GM21423 (cell line): ENCODE measurements around the gene HACE1.
"Not testable (repeated sequence)": the region's sequence is repeated elsewhere in the genome, so short reads cannot be mapped to it uniquely, and the experiment has no call there.

Source experiments
- ATAC-seq: cut with Tn5 transposase; IDR thresholded peaks from one replicate; pipeline ENCODE4 v1.9.1; 2021; ENCODE audit warnings: mild to moderate bottlenecking, moderate library complexity; ENCODE audit not compliant: unreplicated experiment

Gene HACE1

DNA sequence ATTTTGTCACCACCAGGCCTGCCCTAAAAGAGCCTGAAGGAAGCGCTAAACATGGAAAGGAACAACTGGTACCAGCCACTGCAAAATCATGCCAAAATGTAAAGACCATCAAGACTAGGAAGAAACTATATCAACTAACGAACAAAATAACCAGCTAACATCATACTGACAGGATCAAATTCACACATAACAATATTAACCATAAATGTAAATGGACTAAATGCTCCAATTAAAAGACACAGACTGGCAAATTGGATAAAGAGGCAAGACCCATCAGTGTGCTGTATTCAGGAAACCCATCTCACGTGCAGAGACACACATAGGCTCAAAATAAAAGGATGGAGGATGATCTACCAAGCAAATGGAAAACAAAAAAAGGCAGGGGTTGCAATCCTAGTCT, 120.6 kb downstream of the HACE1 start:
- ATAC-seq = not testable (repeated sequence)

DNA sequence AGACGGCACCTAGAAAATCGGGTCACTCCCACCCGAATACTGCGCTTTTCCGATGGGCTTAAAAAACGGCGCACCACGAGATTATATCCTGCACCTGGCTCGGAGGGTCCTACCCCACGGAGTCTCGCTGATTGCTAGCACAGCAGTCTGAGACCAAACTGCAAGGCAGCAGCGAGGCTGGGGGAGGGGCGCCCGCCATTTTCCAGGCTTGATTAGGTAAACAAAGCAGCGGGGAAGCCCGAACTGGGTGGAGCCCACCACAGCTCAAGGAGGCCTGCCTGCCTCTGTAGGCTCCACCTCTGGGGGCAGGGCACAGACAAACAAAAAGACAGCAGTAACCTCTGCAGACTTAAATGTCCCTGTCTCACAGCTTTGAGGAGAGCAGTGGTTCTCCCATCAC, 122.2 kb downstream of the HACE1 start:
- ATAC-seq = not testable (repeated sequence)

DNA sequence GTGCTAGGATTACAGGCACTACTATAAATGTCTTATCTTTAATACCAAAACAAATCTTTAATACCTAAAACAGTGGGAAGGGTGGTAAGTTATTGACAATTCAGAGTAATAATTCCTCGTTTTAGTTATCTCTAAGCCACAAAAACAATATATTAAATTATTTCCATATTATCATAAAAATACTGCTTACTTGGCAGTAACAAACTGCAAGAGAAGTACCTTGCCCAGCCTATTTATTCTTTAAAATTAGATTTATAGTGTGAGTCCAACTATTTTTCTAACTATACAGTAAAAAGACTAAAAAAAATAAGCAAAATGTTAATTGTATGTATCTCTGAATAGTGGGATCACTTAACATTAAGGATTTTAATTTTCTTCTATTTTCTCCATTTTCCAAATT, 123.2 kb downstream of the HACE1 start:
- no peak for ATAC-seq

DNA sequence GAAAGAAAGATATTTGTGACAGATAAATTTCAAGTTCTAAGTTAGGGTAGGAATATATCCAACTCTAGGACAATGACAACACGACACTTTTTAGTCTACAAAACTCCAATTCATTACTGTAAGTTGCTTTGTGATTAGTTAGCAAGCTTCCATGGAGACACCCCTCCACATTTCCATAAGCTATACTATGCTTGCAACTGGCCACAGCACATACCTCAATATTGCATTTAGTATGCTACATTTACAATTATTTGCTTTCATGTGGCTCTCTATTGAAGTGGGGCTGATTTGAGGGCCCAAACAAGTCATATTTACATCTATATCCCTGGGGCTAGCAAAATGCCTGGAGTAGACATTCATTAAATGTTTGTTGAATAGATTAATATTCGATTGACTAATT, 129.3 kb downstream of the HACE1 start:
- ATAC-seq = no peak

DNA sequence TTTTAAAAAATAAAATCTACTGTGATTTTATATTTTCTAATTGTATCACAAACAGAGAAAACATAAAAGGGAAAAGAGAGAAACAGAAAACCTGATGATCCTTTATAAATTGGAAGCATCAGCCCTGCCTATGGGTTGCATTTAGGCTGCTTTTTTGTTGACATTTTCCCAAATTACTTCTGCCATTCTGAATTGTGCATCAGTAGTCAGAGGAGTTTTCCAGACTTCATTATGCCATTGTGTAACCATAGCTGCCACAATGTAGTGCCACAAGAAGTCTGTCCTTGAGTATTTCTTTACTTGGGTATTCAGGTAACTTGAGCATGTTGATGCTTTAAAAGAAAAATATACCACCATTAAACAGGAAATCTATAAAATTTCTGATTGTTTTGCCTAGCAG, 130.3 kb downstream of the HACE1 start:
- no peak for ATAC-seq

DNA sequence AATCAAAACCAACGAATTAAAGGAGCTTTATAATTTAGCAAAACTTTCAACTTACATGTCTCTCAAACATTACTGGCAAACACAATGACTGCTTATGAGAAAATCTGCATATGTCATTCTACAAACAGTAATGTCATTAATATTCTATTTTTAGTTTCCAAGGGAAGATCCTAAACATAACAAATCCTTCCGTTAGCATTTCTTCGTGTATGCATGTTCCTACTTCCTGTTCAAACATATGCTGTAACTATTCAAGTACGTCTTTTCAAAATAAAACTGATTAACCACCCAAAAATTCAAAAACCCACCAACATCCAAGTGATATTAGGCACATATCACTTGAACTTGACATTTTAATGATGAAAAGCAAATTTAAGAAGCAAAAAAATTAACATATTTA, 131.3 kb downstream of the HACE1 start:
- ATAC-seq = no peak

DNA sequence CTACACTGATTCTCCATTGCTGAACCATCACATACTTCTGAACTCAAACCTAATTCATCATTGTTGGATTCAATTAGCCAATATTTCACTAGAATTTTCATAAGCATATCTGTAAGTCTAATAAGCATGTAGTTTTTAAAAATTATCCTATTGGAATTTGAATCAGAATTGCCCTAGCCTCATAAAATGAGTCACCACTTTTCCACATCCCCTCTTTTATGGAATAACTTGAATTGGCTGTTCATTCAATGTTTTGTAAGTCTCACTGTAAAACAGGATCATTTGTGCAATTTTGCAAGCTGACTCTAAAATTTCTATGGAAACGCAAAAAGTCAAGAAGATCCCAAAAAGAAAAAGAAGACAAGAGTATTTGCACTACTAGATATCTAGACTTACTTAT, 141.0 kb downstream of the HACE1 start:
- no peak for ATAC-seq

DNA sequence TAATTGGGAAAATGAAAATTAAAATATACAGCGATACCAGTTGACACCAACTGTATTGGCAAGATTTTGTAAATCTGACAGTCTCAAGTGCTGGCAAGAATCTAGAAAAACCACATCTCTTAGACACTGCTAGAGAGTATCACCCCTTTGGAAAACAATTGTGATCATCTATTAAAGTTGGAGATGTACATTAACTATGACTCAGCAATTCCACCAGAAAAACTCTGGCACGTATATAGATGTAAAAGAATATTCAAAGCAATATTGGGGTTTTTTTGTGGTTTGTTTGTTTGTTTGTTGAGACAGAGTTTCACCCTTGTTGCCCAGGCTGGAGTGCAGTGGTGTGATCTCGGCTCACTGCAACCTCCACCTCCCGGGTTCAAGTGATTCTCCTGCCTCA, 142.9 kb downstream of the HACE1 start:
- ATAC-seq = no peak

DNA sequence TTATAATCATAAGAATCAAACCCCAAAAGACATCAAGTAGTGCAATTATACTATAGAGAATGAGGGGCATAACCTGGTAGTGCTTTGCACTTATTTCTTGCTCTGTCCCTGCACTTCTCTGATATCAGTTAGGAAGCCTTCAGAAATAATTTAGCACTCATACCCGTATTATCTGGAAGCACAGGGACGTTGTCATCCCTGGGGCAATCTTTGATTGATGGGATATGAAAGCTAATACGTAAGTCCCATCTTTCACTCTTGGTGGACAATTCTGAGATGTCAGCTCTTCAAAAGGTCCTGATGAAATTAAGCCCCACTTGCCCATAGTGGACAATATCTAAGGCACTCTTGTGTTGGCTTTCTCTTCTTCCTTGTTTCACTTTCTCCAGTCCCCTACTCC, 144.9 kb downstream of the HACE1 start:
- ATAC-seq = no peak

DNA sequence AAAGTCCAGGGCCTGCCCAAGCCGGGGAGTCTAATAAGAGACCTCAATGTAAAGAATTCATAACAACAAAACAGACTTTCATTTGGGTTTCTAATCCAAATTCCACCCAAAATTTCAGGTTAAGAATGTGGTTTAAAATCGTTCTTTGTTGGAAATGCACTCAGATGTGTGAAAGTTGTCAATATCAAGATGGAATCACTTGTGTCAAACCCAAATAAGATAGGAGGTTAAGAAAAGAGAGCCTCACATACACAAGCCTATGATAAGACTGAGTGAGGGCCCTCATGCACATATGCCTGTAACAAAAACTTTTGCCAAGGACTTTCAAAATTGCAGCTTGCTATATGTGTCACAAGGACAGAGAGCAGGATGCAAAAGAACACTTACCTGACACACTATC, 145.7 kb downstream of the HACE1 start:
- ATAC-seq = no peak

DNA sequence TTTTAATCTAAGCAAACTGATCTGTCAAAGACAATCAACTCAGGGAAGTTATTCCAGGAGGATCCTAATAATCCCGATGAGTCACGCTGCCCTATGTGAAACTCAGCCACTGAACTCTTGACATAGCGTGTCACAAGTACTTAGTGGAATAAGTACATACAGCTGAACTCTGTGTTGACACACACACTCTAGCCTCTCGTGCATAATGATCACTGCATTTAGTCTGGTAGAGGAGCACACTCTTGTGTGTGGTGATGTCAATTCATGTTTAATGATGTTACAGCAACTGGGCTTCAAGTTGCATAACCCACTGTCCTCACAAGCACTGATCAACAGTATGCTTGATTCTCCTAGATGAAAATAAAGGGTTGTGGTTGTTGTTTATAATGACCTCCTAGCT, 148.3 kb downstream of the HACE1 start:
- no peak for ATAC-seq

DNA sequence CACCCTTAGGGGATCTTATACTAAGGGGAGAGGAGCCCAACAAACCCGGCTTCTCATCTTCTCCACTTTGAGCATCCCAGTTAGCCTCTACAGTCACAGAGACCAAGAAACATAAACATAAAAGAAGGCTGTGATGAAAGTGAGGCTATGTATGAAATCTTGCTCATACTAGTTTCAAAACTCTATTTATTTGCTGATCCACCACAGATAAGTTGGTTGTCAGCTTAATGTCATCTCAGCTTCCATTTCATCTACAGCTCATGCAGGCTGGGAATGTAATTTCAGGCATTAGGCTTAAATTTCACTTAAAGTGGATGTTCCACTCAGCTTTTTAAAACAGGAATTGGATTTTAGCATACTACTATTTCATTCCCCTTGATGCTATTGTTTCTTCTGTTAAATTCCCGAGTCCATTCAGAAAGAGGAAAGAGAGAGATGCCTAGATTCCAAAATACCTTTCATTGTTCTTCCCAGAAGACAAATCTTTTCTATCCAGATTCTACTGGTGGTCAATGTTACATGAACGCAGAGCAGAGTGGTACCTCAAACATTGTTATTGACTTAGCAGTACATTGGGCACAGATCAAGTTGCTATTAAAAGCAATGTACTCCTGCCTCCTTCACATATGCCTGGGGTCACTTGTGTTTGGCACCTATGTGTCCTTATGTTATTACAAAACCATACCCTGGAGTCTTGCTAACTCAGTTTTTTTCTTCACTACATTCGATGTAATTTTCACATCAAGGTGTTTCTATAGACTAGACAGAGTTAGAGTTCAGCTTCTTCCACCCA, 149.0 kb downstream of the HACE1 start:
- no peak for ATAC-seq

DNA sequence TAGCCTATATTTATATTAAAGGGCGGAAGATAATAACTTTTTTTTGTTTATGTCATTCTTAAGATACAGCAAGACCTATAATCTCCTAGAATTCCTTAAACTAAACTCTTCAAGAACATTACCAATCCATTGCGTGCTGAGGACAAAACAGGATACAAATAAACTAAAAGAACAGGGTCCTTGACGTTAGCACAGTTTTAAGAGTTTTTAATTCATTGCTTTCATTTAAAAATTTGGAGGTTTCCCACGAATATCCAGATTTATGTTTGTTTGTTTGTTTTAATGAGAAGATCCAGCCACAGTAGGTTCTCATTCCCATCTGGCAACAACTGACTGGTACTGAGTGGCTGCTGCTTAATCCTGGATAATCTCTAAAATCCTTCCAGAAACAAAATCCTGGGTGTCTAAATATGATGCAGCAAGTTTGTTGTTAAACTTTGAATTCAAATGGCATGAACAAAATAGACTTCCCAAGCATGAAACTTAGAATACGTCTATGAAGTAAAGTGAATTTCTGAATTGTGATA, 153.7 kb downstream of the HACE1 start:
- no peak for ATAC-seq

DNA sequence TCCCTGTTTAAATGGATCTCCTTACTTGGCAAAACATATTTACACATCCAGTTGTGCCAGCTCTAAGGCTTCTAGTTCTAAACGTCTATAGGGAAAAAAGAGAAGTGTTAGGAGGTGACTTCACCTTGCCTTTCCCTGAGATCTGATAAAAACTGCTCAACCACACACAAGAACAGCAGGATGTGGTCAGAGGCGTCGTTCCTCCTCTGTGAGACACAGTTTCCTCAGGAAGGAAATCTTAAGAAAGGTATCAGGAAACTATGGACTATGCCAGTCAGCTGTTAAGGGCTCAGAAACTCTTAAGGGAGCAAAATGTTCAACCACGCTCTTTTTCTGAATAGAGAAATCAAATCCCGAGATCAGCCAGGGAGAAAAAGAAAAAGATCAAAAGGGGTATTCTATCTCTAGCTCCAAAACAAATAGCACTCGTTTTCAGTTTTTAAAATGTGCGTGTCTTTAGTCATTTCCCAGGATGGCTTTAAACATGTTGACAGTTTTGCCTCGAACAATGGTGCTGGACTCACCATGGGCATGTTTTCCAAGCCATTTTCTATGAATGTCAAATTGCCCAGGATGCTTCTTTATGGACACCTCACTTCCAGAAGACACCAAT, 154.5 kb downstream of the HACE1 start:
- peak; percentile 55 for ATAC-seq

DNA sequence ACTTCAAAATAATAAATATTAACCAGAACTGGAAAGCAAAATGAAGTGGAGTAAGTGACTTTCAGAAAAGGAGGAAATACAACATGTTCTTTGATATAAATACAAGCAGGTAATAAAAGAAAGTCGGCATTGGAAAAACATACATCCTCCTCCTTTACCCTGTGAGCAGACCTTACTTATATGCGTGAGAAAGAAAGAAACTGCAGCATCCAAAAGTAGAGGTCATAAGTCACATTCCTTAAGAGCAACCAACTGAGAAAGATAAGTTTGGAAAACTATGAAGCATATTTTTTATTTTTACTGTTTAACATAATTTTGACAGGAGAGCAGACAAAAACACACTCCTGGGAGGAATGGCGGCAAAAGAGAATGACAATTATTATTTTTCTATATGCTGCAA, 155.5 kb downstream of the HACE1 start:
- ATAC-seq = no peak

DNA sequence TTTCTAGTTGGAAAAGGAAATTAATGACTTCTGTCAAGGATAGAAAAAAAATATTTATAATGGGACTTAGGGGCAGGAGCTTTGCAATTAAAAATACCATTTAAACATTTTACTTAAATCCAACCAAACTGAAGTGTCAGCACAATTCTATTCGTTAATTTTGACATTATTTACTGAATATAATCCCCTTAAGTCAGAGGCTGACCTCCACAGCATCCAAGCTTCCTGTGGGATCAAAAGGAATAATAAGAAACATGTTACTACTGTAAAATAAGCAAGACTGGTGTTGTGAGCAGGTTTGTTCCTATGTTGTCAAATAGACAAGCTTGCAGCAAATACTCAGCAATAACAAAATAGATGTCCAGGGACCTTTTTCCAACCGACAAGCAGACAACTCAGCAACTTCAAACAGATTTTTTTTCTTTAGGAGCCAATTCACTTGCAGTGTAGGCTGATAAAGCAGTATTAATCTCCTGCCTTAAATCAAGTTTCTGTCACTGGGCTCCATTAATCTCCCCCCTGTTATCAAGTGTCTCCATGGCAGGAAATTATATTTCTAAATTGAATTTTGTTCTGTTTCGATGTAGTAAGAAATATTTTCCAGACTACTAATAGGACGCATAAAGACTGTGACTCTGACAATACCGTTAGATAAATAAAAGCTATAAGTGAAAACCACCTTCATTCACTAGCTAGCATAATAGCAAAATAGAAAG, 157.4 kb downstream of the HACE1 start:
- no peak for ATAC-seq

DNA sequence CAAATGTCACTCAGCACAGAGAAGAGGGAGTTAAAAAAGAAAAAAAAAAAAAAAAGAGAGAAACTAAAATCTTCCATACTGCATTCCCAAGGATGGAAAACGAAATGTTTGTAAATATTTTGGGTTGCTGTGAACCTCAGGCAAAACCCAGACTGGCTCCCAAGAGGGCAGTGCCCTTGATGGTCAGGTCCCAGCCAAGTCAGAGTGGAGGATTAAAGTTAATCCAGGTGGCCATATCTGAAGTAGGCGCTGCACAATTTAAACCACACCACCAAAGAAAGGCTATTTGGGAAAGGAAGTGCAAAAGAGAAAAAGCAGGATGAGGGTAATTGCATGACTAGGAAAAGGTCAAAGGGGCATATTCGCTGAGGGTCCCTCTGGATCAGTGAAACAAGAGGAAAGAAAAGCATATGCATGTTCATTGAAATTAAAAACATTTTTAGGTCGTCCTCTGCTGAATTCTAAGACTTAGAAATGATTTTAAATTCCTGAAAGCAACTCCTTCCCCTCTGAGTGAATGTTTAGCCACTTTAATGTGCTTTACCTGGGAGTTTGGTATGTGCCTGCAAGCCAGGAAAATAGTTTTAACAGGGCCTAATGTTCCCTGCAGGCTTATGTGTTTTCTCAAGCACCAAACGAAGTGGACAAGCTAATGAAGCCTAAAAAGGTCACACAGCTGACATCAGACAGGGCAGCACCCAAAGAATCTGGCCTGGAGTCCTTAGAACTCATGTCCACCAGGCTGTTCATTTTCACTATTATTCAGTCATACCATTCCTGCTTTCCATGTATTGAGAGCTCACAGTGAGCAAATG, 159.1 kb downstream of the HACE1 start:
- ATAC-seq = no peak

DNA sequence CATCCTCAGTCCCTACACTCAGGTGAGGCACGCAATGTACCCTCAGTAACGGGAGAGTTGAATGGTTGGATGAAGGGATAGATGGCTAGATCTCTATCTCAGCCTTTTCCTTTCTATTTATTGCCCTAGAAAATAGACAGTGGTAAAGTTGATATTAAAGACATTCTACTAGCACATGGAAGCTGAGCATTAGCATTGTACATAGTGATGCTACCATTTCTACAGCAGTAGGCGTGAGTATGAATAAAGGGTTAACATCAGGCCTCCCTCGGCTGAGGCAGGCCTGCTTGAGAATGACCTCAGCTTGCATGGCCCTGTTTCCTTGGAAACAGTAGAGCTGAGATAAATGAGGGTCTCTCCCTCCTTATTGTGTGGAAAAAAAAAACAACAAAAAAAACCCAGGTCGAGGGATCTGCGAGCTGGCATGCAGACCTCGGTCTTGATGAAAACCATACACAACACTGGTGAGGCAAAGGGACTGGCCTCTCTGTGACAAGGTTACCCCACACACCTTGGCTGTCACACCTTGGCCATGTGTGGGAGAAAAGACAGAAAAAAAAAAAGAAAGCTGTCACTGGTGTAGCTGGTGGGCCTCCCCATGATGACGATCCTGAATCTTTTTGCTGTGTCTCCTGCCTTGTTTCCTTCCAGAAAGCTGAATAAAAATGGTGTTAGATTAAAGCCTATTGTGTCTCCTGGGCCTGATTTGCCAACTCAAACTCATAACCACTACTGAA, 160.0 kb downstream of the HACE1 start:
- no peak for ATAC-seq

DNA sequence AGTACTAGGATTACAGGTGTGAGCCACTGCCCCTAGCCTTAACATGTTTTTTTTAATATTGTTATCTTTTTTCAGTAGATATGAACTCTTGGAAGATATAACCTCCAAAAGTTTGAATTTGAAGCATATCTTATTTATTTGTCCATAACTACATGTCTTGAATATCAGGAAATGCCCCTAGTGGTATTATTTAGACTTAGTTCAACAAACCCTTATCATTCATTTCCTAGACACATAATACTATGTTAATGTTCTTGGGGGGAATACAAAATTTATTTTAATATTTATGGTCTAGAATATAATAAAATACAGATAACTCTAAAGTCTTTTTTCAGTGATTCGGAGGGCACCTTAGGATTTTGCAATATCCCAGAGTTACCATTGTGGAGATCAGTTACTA, 160.7 kb downstream of the HACE1 start:
- no peak for ATAC-seq

DNA sequence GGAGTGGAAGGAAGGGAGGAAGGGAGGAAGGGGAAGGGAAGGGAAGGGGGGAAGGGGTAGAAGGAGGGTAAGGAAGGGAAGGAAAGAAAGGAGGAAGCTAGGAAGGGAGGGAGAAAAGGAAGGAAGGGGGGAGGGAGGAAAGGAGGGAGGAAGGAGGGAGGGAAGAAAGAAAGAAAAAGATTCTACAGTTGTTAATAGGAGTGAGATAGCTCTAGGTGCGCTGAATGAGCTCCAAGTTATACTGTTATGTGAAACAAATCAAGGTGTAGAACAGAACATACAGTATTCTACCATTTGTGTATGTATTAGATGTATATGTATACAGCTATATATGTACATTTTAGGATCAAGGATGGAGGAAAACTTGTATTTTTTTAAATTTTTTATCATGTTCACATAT, 167.7 kb downstream of the HACE1 start:
- ATAC-seq = no peak
